WERI-Rb-1 (cell line): ENCODE measurements around the gene NUDT1.

Experiments used
- DNase-seq: peaks from one replicate; pipeline ENCODE4 v3.0.0-alpha.2; 2020
- H3K27ac ChIP-seq: fragments of 250-450 bp; sonication (Bioruptor Pico); 2 replicates; pipeline ENCODE4 v1.5.1; 2020; ENCODE audit warnings: mild to moderate bottlenecking, moderate library complexity
- H3K27me3 ChIP-seq: fragments of 250-450 bp; sonication (Bioruptor Pico); 2 replicates; pipeline ENCODE4 v1.5.1; 2021; ENCODE audit warnings: mild to moderate bottlenecking, low read depth, moderate library complexity; ENCODE audit not compliant: insufficient read depth, severe bottlenecking
- H3K36me3 ChIP-seq: fragments of 250-450 bp; sonication (Bioruptor Pico); 2 replicates; pipeline ENCODE4 v1.5.1; 2020; ENCODE audit warnings: mild to moderate bottlenecking, moderate library complexity
- H3K4me3 ChIP-seq: 2 replicates; pipeline ENCODE4 v1.5.1; 2011; ENCODE audit warnings: low read depth, mild to moderate bottlenecking, control low read depth, low read length
- H3K9me3 ChIP-seq: fragments of 250-450 bp; sonication (Bioruptor Pico); 2 replicates; pipeline ENCODE4 v1.5.1; 2021; ENCODE audit warnings: mild to moderate bottlenecking, moderate library complexity; ENCODE audit not compliant: severe bottlenecking
- TF ChIP-seq, protein P1 (sequence below): IDR thresholded peaks from 2 replicates; pipeline ENCODE4 v1.5.1; 2011; ENCODE audit warnings: low read depth, mild to moderate bottlenecking, control low read depth, inconsistent platforms, low read length

NUDT1 gene

DNA sequence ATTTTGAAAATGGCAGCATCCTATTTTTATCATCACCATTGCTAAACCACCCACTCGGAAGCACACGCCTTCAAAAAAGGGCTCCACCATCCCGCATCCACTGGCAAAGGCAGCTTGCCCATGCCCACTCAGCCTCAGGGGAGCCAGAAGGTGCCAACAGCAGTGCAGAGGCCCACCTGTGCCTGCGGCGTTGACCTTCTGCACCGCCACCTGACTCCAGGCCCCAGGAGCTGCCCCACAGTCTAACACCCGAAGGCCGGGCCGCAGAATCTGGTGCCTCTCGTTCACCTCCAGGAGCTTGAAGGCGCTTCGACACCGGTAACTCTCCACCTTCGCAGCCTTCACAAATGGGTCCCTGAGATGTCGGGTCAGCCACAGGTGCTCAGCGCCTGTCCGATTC is 2.8 kb upstream of the NUDT1 start:
- Histone ChIP-seq H3K27me3 (no peaks in the 10 kb centered on the region), H3K4me3 (no peak overlapping the region), H3K36me3 (peaks cover 66% of the 10 kb centered on the region), H3K27ac (no peak overlapping the region), H3K9me3 (no peaks in the 10 kb centered on the region)
- DNase-seq = no peak
- TF ChIP-seq, protein P1, sequence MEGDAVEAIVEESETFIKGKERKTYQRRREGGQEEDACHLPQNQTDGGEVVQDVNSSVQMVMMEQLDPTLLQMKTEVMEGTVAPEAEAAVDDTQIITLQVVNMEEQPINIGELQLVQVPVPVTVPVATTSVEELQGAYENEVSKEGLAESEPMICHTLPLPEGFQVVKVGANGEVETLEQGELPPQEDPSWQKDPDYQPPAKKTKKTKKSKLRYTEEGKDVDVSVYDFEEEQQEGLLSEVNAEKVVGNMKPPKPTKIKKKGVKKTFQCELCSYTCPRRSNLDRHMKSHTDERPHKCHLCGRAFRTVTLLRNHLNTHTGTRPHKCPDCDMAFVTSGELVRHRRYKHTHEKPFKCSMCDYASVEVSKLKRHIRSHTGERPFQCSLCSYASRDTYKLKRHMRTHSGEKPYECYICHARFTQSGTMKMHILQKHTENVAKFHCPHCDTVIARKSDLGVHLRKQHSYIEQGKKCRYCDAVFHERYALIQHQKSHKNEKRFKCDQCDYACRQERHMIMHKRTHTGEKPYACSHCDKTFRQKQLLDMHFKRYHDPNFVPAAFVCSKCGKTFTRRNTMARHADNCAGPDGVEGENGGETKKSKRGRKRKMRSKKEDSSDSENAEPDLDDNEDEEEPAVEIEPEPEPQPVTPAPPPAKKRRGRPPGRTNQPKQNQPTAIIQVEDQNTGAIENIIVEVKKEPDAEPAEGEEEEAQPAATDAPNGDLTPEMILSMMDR = no peak

DNA sequence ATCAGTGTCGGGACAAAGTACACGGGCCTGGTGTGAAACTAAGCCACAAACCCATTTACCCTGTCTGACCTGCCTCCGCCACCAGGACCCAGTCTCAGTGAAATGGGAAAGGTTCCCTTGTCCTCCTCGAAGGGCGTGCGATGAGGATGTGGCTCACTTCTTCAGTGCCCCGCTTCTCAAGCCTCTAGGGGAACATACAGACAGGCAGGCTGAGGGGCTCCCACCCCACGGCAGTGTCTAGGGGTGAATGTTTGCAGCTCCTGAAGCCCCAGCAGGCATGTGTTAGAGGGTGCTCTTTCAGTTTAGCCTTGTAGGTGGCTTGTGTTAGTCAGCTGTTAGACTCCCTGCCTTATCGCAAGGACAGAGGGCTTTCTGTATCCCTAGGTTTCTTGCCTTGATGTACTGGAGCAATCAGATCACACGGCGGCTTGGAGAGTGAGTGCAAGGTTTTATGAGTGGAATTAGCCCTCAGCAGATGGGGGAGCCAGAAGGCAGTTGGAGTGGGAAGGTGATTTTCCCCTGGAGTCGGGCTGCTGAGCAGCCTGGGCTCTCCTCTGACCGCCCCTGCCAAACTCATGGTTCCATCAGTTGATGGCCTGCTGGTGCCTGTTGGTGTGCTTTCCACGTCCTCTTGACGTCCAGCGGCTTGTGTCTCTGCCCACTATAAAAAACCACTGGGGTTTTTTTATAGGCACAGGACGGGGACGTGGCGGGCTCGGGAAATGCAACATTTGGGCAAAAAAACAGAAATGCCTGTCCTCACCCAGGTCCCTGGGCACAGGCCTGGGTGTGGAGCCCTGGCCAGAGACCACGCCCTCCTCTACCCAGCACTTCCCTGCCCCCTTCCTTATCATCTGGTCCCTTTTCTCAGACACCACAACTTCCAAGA is 759 bp downstream of the NUDT1 start:
- Histone ChIP-seq H3K27ac (peak overlapping the region; percentile 93), H3K4me3 (peak overlapping the region; percentile 85), H3K27me3 (no peaks in the 10 kb centered on the region), H3K36me3 (peaks cover 38% of the 10 kb centered on the region), H3K9me3 (no peaks in the 10 kb centered on the region)
- peak; percentile 67 for DNase-seq
- TF ChIP-seq, protein P1 = no peak

DNA sequence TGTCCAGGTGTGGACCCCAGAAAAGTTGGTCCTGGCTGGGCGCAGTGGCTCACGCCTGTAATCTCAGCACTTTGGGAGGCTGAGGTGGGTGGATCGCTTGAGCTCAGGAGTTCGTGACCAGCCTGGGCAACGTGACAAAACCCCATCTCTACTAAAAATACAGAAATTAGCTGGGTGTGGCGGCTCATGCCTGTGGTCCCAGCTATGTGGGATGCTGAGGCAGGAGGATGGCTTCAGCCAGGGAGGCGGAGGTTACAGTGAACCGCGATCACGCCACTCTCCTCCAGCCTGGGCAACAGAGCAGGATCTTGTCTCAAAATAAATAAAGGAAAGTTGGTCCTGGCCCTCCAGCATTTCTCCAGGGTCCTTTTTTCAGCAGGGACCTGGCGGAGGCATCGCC is 1.4 kb downstream of the NUDT1 start:
- H3K27me3 ChIP-seq = no peaks in the 10 kb centered on the region
- peak overlapping the region; percentile 93 for H3K27ac ChIP-seq
- peak overlapping the region; percentile 85 for H3K4me3 ChIP-seq
- TF ChIP-seq, protein P1 = no peak
- peaks cover 31% of the 10 kb centered on the region for H3K36me3 ChIP-seq
- no peak for DNase-seq
- no peaks in the 10 kb centered on the region for H3K9me3 ChIP-seq

DNA sequence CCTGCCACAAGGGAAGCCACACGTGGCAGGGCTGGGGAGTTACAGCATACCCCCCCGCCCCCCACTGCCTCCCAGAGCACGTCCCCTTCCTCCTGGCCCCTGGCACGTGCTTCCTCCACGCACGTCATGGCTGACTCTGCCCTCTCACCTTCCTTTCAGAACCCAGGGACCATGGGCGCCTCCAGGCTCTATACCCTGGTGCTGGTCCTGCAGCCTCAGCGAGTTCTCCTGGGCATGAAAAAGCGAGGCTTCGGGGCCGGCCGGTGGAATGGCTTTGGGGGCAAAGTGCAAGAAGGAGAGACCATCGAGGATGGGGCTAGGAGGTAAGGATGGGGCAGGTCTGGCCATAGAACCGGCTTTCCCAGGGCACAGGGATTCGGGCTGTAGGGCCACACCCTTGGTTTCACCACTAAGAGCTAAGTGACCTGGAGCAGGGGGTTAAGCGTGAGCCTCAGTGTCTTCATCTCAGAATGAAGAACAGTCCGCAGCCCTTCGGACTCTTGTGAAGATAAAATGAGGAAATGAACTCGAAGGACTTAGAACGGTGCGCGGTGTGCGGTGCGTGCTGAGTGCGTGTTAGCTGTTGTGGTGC is 2.5 kb downstream of the NUDT1 start:
- Histone ChIP-seq H3K4me3 (no peak overlapping the region), H3K36me3 (peaks cover 28% of the 10 kb centered on the region), H3K9me3 (no peaks in the 10 kb centered on the region), H3K27ac (no peak overlapping the region), H3K27me3 (no peaks in the 10 kb centered on the region)
- TF ChIP-seq, protein P1 = no peak
- DNase-seq = no peak

DNA sequence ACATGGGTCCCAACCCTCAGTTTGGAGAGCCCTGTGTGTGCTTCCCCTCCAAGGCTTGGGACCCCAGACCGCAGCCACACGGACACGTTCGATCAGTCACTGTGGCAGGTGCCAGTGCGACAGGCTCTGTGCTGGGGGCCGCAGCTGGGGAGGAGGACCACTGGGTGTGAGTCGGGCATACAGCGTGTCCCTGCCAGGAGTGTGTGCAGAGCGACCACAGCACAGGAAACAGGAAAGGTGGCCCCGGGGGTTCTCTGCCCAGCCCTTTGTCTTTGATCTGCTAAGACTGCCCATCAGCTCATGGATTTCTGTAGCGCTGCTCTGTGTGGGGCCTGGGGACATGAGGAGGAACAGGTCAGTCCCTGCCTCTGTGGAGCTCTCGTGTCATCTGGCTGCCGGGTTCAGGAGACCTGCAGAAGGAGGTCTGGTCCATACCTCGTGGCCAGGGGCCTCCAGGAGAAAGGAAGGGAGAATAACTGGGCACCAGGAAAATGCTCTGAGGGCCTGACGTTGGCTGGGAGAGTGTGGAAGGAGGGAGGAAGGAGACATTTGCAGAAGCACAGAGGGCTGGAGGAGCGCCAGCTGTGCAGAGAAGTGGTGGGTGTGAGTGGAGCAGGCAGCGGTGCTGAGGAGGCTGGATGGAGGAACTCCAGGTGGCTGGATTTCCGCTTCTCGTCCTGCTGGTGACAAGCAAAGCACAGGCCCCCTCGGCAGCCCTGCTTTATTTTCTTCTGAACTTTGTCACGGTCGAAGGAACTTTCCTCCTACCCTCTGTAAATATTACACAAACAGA is 4.1 kb downstream of the NUDT1 start:
- Histone ChIP-seq H3K27me3 (no peaks in the 10 kb centered on the region), H3K9me3 (no peaks in the 10 kb centered on the region), H3K27ac (no peak overlapping the region), H3K4me3 (no peak overlapping the region), H3K36me3 (peaks cover 24% of the 10 kb centered on the region)
- TF ChIP-seq, protein P1 = no peak
- no peak for DNase-seq
